H1 (cell line): Measurements from ENCODE around the gene TPBG.

Experiments
- CHD2 ChIP-seq: IDR thresholded peaks from 2 replicates; pipeline ENCODE4 v1.6.1; 2012; ENCODE audit warnings: low read length, improper control_type of control experiment
- EZH2 ChIP-seq: fragments of 200-600 bp; sonication (generic); IDR thresholded peaks from 2 replicates; pipeline ENCODE4 v1.7.1; 2012; ENCODE audit warnings: low read depth, mild to moderate bottlenecking, moderate library complexity, low read length, inconsistent platforms; ENCODE audit not compliant: severe bottlenecking
- JUND ChIP-seq: IDR thresholded peaks from 2 replicates; pipeline ENCODE4 v1.6.1; 2011; ENCODE audit warnings: mild to moderate bottlenecking, improper control_type of control experiment, low read length
- POLR2A ChIP-seq, 2 experiments: IDR thresholded peaks; 1 replicate in 1 of 2; 2 replicates in 1 of 2; pipeline ENCODE4 v1.6.1; 2011; ENCODE audit warnings: low read depth in 2 of 2, low read length in 2 of 2, mild to moderate bottlenecking in 2 of 2; ENCODE audit errors: control extremely low read depth in 1 of 2
- RFX5 ChIP-seq: IDR thresholded peaks from 2 replicates; pipeline ENCODE4 v1.6.1; 2011; ENCODE audit warnings: low read depth, low read length, improper control_type of control experiment, borderline replicate concordance
- TF ChIP-seq, protein P1 (sequence below), 3 experiments: IDR thresholded peaks; 1 replicate in 2 of 3; 2 replicates in 1 of 3; pipeline versions ENCODE4 v1.5.1 to v1.6.1; 2011; ENCODE audit warnings: low read length in 3 of 3, mild to moderate bottlenecking in 3 of 3, inconsistent platforms in 2 of 3, low read depth in 1 of 3, moderate library complexity in 1 of 3; ENCODE audit not compliant: insufficient read depth in 1 of 3; ENCODE audit errors: control extremely low read depth in 1 of 3
- TF ChIP-seq, protein P2 (sequence below): IDR thresholded peaks from 2 replicates; pipeline ENCODE4 v1.6.1; 2012; ENCODE audit warnings: inconsistent platforms

DNA sequence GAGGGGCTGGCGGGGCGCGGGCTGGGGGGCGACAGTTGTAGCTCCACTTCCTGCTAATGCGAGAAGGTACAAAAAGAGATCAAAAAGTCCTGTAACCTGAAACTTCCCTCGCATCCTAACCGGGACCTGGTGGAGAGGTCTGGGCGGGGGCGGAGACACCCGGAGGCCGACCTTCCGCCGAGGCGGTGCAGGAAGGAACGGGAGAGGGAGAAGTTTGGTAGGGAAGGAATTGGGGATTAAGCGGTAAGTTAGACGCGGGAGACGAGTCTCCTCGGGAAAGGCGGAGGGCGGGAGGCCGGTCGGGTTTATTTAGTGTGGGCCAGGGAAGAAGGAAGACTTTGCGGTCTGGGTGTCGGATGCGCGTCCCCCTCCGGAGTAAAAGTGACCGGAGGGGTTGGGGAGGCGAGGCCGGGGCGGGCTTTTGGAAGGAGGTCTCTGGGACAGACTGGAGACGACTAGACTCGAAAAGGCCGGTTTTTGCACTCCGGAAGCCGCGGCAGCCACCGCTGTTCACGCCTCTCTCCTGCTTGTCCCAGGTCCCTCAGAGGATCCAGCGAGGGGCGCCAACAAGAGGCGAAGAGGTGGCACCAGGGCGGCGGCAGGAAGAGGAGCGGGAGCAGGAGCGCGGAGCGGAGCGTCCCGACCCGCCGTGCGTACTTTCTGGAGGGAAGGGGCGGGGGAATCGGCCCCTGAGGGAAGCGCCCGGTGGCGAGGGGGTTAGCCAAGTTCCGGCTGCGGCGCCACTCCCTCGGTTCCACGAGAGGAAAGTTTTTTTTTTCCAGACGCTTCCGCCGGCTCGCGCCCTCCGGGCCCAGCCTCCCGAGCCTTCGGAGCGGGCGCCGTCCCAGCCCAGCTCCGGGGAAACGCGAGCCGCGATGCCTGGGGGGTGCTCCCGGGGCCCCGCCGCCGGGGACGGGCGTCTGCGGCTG lies 734 bp downstream of the TPBG start:
- TF ChIP-seq POLR2A (IDR thresholded peaks at IDR 0.05; ENCODE audit: control extremely low read depth in 1 of 2, low read depth in 2 of 2, low read length in 2 of 2) (peak in 1 of 2 experiments; percentile 56; a peak in 2 of 3 replicates), CHD2 (no peak), EZH2 (no peak), RFX5 (no peak), JUND (no peak)
- TF ChIP-seq, protein P1, sequence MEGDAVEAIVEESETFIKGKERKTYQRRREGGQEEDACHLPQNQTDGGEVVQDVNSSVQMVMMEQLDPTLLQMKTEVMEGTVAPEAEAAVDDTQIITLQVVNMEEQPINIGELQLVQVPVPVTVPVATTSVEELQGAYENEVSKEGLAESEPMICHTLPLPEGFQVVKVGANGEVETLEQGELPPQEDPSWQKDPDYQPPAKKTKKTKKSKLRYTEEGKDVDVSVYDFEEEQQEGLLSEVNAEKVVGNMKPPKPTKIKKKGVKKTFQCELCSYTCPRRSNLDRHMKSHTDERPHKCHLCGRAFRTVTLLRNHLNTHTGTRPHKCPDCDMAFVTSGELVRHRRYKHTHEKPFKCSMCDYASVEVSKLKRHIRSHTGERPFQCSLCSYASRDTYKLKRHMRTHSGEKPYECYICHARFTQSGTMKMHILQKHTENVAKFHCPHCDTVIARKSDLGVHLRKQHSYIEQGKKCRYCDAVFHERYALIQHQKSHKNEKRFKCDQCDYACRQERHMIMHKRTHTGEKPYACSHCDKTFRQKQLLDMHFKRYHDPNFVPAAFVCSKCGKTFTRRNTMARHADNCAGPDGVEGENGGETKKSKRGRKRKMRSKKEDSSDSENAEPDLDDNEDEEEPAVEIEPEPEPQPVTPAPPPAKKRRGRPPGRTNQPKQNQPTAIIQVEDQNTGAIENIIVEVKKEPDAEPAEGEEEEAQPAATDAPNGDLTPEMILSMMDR (IDR thresholded peaks at IDR 0.05; ENCODE audit: control extremely low read depth in 1 of 3, insufficient read depth in 1 of 3, low read depth in 1 of 3, low read length in 3 of 3) = no peak
- TF ChIP-seq, protein P2, sequence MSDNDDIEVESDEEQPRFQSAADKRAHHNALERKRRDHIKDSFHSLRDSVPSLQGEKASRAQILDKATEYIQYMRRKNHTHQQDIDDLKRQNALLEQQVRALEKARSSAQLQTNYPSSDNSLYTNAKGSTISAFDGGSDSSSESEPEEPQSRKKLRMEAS = no peak
